Activated naive CD4-positive, alpha-beta T cell treated with Interleukin-2 at 50 U/mL for 16 hours (primary cell): ENCODE measurements around the gene EXOC3L2.
"Not testable (repeated sequence)": the region's sequence is repeated elsewhere in the genome, so short reads cannot be mapped to it uniquely, and the experiment has no call there.

Experiments used
- DNase-seq: peaks from one replicate; pipeline ENCODE4 v3.0.0-alpha.2; 2020

The EXOC3L2 gene

DNA sequence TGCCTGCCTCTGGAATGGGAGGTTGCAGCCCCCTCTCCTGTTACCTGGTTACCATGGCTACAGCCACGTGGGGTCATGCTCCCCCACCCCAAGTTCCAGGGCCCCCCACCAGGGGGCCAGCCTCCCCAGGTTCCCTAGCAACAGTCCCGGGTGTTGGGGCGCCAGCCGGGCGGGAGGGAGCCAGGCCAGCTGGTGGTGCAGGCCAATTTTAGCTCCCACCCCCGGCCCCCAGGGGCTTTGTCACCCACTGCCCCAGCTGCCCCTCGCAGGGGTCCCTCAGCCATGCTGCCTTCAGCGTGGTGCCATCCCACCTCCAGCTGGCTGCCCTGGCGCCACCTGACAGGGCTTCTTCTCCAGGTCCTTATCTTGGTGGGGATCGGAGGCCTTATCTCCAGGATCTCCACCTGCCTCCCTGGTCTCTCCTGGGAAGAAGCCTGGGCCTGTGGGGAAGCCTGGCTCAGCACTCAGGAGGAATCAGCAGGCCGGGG is 8.9 kb upstream of the EXOC3L2 start:
- DNase-seq: peak; percentile 18

DNA sequence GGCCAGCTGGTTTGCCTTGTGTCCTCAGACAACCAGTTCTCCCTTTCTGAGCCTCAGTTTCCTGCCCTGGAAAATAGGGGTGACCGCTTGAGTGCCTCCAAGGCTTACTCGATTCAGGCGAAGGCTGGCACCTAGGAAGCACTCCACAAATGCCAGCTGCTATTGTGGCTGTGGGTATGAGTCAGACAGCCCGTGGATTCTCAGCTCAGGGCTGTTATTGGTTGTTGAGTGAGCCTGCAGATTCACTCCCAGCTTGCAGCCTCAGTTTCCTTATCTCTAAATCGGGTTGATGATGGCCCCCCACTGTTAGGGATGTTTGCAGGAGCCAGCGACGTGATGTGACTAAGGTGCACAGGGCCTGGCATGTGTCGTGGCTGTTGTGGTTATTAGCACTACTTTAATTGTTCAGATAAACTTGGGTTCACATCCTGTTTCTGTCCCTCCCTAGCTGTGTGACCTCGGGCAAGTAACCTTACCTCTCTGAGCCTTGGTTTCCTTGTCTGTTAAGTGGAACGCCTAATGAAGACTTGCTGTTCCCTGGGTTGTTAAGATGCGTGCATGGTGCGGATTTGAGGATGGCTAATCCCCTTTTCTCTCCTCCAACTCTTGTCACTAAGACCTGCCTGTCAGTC is 8.3 kb upstream of the EXOC3L2 start:
- peak; percentile 28 for DNase-seq

DNA sequence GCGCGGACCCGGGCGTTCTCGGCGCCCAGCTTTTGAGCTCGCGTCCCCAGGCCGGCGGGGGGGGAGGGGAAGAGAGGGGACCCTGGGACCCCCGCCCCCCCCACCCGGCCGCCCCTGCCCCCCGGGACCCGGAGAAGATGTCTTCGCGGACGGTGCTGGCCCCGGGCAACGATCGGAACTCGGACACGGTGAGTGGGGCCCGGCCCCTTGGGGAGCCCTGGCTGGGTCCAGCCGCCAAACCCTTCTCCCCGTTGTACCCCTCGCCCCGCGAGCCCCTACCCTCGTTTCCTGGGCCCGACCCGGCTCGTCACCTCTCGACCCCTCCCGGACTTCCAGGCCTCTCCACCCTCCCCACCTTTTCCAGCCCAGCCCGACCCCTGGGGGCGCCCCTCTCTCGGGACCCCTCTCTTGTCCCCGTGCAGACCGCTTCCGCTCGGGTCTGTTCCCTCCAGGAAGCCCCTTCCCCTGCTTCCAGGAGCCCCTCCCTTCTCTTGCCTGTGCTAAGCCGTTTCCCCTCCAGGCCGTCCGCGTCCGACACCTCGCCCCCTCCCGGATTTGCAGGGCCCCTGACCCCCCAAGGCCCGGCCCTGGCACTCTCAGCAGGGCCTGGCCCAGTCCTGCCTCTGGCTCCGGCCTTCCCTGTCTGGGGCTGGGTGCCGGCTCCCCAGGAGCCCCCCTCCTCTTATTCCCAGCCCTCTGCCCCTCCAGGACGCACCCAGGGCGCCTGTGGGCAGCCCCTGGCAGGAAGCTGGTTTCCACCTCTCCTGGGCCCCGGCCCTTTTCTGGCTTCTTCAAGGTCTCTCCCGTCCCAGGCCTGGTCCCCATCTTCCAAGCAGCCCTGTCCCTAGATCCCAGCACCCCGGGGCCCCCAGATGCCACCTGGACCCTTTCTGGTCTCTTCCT is 6.5 kb upstream of the EXOC3L2 start:
- no peak for DNase-seq

DNA sequence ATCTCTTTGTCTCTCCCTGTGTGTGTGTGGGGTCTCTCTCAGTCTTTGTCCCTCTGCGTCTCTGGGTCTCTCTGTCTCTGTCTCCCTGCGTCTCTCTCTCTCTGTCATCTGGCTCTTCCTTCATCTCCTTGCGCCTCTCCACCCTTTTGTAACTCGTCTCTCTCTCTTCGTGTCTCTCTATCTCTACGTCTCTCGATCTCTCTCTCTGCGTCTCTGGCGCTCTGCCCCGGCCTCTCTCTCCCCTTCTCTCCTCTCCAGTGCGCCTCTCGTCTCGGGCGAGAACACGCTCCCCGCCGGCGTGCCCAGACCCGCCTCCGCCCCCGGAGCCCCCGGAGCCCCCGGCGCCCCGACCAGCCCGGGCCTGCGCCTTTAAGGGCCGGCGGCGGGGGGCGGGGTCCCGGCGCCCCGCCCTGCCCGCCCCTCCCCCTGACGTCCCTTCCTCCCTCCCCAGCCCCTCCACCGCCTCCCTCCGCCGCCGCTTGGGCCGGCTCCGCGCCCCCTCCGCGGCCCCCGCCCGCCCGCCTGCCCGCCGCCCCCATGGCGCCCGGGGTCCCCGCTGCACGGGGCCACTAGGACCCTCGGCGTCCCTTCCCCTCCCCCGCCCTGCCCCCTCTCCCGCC is 5.7 kb upstream of the EXOC3L2 start, which contains the start of gene MARK4:
Gene MARK4, plus strand, starts transcription at position 440 of the 620 bp plus-strand sequence. CDS start 318 bp downstream, outside the sequence.
- DNase-seq: peak; percentile 60

DNA sequence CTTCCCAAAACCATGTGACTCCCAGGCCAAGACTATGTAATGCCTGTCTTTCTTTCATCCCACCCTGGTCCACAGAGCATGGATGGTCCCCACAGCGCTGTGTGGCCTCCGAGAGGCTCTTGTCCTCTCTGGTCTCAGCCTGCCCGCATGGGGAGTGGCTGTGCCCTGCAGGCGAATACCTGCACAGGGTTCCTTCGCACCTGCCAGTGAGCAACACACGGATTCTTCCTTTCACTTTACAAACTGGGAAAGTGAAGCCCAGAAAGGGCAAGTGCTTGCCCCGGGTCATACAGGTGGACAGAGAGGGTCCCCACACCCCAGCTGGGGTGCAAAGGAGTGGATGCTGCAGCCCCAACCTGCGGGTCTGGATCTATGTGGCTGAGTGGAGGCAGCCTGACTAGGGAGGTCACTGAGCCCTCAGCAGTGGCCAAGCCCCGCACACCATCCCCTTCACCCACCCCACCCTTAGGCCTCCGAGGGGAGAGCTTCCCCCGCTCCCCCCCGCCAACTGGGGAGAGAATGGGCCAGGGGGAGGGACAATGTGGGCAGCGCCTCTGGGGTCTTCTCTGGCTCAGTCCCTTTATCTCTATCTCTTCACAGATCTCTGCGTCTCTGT is 5.1 kb upstream of the EXOC3L2 start:
- DNase-seq: no peak

DNA sequence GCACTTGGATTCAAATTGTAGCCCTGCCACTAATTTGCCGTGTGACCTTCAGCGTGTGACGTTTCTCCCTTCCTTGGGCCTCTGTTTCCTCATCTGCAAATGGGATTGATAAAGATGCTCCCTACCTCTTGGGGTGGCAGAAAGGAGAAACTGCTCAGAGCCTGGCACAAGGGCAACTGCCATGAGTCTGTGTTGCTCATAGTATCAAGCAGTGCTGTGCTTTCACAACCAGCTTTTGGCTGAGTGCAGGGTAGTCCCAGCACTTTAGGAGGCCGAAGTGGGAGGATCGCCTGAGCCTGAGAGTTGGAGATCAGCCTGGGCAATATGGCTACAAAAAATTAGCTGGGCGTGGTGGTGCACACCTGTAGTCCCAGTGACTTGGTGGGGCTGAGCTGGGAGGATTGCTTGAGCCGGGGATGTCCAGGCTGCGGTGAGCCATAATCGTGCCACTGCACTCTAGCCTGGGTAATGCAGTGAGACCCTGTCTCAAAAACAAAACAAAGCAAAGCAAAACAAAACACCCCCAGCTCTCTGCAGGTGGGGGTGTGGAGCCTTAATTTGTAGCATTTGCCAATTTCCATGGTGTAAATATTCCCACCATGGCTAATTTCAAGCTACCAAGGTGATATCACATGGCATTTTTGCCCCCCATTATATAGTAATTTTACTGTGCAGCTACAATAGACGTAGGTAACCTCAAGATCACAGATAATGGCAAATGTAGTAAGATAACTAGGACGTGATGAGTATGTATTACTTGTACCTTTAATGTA is 4.2 kb upstream of the EXOC3L2 start:
- DNase-seq: no peak

DNA sequence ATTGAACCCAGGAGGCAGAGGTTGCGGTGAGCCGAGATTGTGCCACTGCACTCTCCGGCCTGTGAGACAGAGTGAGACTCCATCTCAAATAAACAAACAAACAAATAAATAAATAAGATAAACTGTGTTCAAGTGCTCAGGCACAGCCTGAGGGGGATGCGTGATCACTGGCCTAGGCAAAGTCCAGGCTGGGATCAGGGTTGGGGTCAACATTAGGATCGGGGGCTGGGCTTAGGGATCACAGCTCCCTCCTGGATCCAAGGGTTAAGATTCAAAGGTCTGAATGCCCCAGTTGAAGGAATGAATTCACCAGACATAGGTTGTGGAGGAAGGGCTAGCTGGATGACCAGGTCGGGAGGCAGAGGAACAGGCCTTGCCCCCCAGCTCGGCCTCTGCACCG is 1.9 kb upstream of the EXOC3L2 start:
- no peak for DNase-seq

DNA sequence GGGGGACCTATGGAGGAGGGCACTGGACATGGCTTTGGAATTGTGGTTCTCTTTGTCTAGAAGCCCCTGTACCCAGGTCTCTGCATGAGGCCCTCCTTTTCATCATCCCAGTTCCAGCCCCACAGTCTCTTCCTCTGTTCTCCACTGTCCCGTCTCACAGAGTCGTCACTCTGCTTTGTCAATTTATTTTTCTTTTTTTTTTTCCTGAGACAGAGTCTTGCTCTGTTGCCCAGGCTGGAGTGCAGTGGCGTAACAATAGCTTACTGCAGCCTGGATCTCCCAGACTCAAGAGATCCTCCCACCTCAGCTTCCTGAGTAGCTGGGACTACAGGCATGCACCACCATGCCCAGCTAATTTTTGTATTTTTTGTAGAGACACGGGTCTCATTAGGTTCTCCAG is 619 bp upstream of the EXOC3L2 start:
- DNase-seq: no peak

DNA sequence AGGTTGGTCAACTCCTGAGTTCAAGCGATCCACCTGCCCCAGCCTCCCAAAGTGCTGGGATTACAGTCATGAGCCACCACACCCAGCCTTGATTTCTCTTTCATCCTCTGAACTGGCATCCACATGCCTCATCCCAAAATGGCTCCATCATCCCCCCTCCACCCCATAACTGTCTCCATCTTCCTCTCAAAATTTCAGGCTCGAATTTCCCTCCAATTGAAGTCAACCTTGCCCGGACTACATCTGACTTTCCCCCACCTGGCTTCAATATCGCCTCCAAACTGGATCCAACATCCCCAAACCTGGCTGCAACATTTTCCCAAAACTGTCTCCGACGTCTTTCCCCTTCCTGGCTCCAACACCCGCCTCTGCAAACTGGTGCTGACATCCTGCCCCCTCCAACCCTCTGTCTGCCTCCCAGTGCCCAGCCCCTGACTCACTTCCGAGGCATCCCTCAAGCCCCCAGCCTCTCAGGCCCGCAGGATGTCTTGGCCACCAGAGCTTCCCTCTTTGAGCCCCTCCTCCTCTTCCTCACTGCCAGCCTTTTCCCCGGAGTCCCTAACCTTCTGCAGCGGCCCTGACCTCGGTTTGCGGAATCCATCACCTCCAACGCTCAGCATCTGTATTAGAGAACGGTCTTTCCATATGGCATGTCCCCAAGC is 943 bp downstream of the EXOC3L2 start:
- DNase-seq: no peak

DNA sequence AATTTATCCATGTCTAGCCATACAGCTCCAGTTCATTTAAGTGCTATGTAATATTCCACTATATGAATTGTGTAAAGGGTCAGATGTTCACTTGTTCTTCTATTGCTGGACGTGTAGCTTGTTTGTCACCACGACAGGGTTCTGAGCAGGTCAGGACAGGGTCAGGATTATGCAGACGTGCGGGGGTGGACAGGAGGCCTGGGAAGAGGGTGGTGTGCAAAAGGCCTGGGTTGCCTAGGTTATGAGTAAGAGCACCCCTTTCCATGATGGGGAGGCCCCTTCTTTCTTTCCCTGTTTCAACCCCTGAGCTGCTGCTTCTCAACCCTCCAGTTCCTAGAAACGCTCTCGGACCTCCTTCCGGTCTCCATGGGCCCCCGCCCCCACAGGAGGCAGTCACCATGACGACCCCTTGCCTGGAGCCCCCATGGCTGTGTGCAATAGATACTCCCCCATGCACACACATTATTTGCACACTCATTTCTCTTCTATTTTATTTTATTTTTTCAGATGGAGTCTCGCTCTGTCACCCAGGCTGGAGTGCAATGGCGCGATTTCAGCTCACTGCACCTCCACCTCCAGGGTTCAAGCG is 2.0 kb downstream of the EXOC3L2 start:
- DNase-seq: no peak

DNA sequence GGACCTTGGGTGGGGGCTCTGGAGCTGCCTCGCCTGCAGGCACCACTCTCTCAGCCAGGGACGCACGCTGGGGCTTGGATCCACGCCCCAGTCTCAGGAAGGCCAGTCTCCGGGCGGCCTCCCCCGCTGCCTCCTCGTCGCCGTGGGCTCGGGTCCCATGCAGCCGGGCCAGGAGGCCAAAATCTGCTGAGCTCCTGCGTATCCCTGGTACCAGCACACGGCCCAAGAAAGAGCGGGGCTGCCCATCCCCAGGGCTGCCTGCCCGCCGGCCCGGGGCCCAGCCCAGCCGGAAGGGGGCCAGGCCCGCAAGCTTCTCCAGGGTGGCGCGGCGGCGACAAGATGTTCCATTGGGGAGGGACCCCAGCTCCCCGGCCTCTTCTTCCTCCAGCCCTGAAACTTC is 6.7 kb downstream of the EXOC3L2 start:
- no peak for DNase-seq

DNA sequence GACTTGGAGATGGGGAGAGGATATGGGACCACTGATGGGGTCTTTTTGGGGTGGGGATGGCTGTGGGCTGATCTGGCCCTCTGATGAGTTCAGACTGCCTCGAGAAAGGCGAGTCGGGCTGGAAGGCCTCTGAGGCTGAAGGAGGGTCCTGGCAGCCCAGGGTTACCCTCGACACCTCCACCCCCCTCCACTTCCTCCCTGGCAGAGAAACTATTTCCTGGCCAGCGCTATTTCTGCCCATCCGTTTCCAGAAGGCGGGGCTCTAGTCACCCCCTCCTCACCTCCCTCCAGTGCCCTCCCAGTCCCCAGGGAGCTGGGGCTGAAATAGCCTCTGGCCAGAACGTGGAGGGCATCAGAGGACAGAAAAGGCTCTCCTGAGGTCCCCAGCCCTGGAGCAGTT is 9.7 kb downstream of the EXOC3L2 start:
- DNase-seq: no peak

DNA sequence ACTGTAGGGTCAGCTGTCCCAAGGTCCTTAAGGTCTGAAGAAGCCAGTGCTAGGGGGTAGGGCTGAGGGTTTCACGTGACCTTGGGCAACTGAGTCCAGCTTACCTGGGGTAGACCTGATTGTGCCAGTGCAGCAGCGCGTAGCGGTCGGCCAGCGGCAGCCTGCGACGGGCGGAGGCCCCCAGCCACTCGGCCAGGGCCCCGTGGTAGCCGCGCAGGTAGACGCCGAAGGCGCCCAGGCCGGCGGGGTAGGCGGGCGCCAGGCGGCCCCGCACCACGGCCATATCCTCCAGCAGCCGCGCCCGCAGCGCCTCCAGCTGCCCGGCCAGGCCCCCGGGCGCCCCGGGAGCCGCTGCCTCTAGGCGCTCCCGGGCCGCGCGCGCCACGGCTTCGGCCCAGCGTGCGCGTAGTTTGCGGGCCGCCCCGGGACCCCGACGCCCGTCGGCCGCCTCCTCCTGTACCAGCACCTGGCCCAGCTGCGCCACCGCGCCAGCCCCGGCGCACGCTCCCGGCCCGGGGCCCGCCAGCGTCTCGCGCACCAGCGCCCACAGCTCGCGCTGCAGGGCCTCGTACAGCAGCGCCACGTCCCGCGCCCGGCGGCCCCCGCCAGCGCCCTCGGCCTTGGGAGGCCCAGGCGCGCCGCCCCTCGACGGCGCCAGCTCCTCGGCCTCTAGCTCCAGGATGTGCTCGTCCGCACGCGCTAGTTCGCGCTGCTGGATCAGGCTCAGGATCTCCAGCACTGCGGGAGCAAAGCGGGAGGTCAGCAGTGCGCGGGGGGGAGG is 10.9 kb downstream of the EXOC3L2 start:
- no peak for DNase-seq

DNA sequence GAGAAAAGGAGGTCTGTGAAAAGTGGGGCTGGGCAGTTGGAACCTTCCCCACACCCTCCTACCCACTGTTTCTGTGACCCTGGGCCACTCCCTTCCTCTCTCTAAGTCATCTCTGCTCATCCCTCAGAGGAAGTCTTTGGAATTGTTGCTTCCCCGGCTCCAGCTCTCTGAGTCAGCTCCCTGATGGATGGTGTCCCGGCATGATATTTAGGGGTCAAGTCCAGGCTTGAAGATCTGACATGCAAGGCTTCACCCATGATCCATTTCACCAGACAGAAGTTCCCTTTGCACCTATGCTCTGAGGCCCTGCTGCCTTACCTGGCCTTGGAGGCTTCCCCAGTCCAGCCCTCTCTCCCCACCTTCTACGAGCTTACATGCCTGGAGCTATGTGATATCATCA is 13.3 kb downstream of the EXOC3L2 start:
- DNase-seq: no peak

DNA sequence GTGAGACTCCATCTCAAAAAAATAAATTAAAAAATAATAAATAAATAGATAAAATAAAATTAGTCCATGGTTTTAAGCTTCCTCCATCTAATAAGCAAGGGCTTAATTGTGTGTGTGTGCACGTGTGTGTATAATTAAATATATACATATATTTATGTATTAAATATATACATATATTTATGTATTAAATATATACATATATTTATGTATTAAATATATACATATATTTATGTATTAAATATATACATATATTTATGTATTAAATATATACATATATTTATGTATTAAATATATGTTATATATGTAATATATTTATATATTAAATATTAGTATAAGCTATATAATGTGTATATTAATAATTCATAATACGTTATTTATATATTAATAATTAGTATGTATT is 16.2 kb downstream of the EXOC3L2 start:
- not testable (repeated sequence) for DNase-seq

DNA sequence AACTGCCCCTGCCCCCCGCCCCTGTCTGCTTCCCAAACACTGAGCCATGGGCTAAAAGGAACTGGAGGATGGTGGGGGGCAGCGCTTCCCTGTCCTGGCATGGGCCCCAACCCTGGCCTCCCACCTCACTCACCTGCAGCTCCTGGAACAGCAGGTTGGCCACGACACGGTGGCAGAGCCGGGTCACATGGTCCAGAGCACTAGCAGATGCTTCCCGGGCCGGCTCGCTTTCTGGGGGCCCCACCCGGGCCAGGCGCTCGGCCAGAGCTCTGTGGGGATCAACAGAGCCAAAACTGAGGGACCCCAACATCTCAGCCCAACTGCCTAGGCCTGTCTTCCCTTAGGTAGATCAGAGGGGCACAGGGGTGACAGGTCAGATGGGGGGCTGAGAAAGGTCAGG is 20.6 kb downstream of the EXOC3L2 start:
- DNase-seq: no peak

DNA sequence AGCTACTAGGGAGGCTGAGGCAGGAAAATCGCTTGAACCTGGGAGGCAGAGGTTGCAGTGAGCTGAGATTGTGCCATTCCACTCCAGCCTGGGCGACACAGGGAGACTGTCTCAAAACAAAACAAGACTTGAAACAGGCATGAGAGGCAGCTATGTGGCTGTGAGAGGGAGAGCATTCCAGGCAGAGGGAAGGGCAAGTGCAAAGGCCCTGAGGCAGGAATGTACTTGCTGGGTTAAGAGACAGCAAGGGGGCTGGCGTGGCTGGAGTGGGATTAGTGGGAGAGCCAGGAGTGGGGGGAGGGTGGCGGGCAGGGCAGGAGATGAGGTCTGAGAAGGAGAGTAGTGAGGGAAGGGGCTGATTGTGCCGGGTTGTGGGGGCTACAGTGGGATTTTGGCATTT is 21.3 kb downstream of the EXOC3L2 start:
- DNase-seq: no peak

DNA sequence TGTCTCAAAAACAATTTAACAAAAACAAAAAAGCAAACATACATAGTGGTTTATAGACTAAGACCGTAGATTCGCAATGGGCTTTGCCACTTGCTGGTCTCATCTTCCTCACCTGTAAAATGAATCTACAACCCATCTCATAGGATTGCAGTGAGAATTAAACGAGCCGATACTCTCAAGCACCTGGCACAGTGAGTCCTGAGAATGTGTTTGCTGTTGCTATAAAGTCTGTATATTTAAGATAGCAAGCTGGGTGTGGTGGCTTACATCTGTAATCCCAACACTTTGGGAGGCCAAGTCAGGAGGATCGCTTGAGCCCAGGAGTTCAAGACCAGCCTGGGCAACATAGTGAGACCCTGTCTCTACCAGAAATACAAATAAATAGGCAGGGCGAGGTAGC is 22.5 kb downstream of the EXOC3L2 start:
- no peak for DNase-seq

DNA sequence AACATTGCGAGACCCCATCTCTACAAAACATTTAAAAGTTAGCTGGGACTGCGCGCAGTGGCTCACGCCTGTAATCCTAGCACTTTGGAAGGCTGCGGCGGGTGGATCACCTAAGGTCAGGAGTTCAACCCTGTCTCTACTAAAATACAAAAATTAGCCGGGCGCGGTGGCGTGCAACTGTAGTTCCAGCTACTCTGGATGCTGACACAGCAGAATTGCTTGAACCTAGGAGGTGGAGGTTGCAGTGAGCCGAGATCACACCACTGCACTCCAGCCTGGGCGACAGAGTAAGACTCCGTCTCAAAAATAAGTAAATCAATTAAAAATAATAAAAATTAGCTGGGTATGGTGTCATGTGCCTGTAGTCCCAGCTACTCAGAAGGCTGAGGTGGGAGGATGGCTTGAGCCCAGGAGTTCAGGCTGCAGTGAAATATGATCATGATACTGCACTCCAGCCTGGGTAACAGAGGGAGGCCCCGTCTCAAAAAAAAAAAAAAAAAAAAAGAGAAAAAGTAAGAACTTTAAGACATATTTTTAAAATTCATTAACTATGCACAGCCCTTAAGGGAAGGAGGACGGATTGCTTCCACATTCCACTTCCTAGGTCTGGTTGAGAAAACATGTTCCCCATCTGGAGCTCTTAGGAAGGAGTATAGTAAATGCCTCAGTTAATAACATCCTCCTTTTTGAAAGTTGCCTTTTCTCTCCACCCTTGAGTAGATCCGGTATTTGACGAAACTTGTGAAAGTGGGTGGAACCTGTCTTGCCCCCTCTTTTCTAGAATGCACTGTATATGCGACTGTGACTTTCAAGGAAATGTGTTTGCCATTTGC is 26.1 kb downstream of the EXOC3L2 start:
- no peak for DNase-seq

DNA sequence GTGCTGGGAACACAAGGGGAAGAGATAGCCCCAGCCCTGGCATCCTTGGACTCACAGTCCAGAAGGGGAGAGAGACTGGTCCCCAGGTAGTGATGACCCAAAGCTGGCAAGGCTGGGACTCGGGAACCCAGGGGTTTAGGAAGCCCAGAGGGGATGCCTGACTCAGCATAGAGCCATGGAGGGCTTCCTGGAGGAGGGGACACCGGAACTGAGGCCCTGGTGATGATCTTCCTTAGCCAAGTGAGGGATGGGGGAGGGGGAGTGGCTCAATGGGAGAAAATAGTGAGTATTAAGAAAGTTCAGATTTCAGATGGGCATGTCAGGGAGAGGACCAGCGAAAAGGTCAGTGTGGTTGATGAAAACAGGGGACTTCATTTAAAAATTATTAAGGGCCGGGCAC is 26.8 kb downstream of the EXOC3L2 start:
- DNase-seq: no peak
